MM.1S (cell line): ENCODE measurements around the gene CP.

Source experiments
- EZH2 ChIP-seq: fragments of 300-600 bp; sonication (generic); optimal IDR thresholded peaks from 2 replicates; pipeline ENCODE3; 2017; ENCODE audit warnings: low read depth, mild to moderate bottlenecking, antibody characterized with exemption, low read length, mixed read lengths
- EZH2phosphoT487 ChIP-seq: fragments of 300-600 bp; sonication (generic); IDR thresholded peaks from 2 replicates; pipeline ENCODE4 v1.6.1; 2018; ENCODE audit warnings: antibody characterized with exemption, low read length
- TF ChIP-seq, protein P1 (sequence below): fragments of 300-600 bp; sonication (generic); IDR thresholded peaks from 2 replicates; pipeline ENCODE4 v1.5.1; 2016; ENCODE audit warnings: antibody characterized with exemption, low read length, mixed read lengths

DNA sequence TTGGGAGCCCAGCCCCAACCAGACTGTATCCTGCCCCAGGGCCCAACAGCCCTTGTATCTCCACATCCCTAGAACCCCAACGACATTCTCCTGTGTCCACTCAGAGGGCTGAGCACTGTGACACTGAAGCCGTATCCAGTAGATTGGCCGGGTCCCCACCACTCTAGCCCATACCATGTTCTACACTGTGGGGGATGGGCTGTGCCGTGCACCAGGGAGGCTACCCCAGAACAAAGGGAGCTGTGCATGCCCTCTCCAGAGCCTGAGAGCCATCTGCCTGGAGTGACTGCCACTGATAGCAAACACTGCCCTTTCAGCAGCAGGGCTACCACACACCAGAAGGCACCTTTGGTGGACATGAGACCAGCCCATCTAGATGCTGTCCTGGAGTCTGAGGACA is 37.1 kb upstream of the CP start:
- TF ChIP-seq EZH2, result no peak
- TF ChIP-seq, protein P1, sequence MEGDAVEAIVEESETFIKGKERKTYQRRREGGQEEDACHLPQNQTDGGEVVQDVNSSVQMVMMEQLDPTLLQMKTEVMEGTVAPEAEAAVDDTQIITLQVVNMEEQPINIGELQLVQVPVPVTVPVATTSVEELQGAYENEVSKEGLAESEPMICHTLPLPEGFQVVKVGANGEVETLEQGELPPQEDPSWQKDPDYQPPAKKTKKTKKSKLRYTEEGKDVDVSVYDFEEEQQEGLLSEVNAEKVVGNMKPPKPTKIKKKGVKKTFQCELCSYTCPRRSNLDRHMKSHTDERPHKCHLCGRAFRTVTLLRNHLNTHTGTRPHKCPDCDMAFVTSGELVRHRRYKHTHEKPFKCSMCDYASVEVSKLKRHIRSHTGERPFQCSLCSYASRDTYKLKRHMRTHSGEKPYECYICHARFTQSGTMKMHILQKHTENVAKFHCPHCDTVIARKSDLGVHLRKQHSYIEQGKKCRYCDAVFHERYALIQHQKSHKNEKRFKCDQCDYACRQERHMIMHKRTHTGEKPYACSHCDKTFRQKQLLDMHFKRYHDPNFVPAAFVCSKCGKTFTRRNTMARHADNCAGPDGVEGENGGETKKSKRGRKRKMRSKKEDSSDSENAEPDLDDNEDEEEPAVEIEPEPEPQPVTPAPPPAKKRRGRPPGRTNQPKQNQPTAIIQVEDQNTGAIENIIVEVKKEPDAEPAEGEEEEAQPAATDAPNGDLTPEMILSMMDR, result no peak
- no peak for TF ChIP-seq EZH2phosphoT487
